A549 (cell line): ENCODE data around the gene PAN3.

Experiments
- EP300 ChIP-seq, 2 experiments: fragments of >200 bp; sonication (Bioruptor Twin); formaldehyde crosslinking; IDR thresholded peaks; 2 replicates in 1 of 2; 3 replicates in 1 of 2; pipeline ENCODE4 v1.6.1; 2016 to 2017
- HOXB13 ChIP-seq: fragments of 250-450 bp; sonication (Bioruptor Pico); IDR thresholded peaks from 2 replicates; pipeline ENCODE4 v1.5.0; 2020; ENCODE audit warnings: low read depth, mild to moderate bottlenecking, moderate library complexity
- JUN ChIP-seq, 2 experiments: fragments of >200 bp; sonication (Bioruptor Twin); formaldehyde crosslinking; IDR thresholded peaks; 2 replicates in 1 of 2; 3 replicates in 1 of 2; pipeline ENCODE4 v1.6.1; 2016 to 2017
- KDM5A ChIP-seq: fragments of 200-600 bp; sonication (generic); IDR thresholded peaks from 2 replicates; pipeline ENCODE4 v1.6.1; 2016; ENCODE audit warnings: antibody characterized with exemption, mild to moderate bottlenecking
- RAD21 ChIP-seq, 2 experiments: fragments of >200 bp in 1 of 2; sonication (Bioruptor Twin) in 1 of 2; formaldehyde crosslinking in 1 of 2; IDR thresholded peaks in 1 of 2; conservative IDR thresholded peaks in 1 of 2; 2 replicates in 1 of 2; 3 replicates in 1 of 2; pipeline ENCODE4 v1.6.1; 2012 to 2018; ENCODE audit warnings: inconsistent platforms in 1 of 2
- RFX5 ChIP-seq: fragments of 450-650 bp; IDR thresholded peaks from 2 replicates; pipeline ENCODE4 v1.7.1; 2014; ENCODE audit warnings: antibody characterized with exemption, mild to moderate bottlenecking, moderate library complexity
- TF ChIP-seq, protein P1 (sequence below): fragments of >200 bp; sonication (Bioruptor Twin); formaldehyde crosslinking; IDR thresholded peaks from 3 replicates; pipeline ENCODE4 v1.5.1; 2016
- TF ChIP-seq, protein P2 (sequence below): IDR thresholded peaks from 2 replicates; pipeline ENCODE4 v1.6.1; 2012

DNA sequence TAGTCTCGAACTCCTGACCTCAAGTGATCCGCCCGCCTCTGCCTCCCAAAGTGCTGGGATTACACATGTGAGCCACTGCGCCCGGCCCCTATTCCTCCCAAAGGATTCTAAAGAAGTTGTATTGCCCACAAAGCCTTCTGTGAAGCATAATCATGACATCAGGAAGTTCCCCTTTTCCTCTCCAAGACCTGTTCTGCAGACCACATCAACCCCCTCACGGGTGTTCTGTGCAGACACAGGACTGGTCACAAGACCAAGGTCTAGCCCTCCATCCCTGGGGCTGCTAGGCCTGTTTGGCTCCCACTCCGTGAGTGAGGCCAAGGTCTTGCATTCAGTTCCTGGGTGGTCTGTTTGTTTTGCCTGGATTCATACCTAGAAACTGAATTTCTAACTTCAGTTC is 178.5 kb downstream of the PAN3 start:
- no peak for TF ChIP-seq HOXB13
- TF ChIP-seq, protein P1, sequence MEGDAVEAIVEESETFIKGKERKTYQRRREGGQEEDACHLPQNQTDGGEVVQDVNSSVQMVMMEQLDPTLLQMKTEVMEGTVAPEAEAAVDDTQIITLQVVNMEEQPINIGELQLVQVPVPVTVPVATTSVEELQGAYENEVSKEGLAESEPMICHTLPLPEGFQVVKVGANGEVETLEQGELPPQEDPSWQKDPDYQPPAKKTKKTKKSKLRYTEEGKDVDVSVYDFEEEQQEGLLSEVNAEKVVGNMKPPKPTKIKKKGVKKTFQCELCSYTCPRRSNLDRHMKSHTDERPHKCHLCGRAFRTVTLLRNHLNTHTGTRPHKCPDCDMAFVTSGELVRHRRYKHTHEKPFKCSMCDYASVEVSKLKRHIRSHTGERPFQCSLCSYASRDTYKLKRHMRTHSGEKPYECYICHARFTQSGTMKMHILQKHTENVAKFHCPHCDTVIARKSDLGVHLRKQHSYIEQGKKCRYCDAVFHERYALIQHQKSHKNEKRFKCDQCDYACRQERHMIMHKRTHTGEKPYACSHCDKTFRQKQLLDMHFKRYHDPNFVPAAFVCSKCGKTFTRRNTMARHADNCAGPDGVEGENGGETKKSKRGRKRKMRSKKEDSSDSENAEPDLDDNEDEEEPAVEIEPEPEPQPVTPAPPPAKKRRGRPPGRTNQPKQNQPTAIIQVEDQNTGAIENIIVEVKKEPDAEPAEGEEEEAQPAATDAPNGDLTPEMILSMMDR = no peak
- TF ChIP-seq JUN (IDR thresholded peaks at IDR 0.05) = no peak
- no peak for TF ChIP-seq EP300 (IDR thresholded peaks at IDR 0.05)
- TF ChIP-seq KDM5A = no peak
- TF ChIP-seq RFX5 = no peak
- TF ChIP-seq, protein P2, sequence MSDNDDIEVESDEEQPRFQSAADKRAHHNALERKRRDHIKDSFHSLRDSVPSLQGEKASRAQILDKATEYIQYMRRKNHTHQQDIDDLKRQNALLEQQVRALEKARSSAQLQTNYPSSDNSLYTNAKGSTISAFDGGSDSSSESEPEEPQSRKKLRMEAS = no peak
- TF ChIP-seq RAD21 (conservative IDR thresholded peaks at IDR 0.05 in 1 of 2, IDR thresholded peaks at IDR 0.05 in 1 of 2) = no peak
